ENCODE results near the gene OR6S1.
A peak's percentile ranks its signal among the peaks of the same experiment; 100 is the strongest.
"Not testable (repeated sequence)": the region's sequence is repeated elsewhere in the genome, so short reads cannot be mapped to it uniquely, and the experiment has no call there.

Gene OR6S1

DNA sequence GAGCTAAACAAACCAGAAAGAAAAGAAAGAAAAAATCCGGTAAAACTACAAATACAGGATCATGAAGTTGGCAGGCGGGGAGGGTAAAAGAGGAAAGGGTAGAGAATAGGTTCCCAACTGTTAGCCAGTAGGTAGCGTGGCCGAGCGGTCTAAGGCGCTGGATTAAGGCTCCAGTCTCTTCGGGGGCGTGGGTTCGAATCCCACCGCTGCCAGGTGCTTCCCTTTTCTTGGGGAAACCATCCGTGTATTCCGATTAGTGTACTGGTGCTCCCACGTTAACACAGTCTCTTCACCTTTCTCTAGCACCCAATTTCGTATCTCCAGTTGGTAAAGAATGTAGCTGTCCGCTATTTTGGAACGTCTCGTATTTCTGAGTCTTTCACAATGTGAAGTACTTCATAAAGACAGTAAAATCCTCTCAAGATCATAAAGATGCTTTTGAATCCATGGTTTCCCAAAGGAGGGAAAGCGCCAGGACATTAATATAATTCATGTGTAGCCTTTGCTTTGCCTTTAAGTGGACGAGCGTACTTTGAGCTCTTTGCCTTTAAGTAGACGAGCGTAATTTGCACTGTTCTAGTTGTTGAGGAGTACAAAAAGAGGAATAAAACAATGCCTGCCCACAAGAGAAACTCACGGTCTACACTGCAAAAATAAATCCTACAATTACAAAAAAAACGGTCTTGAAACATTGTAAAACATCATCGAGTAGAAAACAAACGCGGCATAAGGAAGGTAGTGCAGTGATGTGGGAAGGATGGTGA is 31.3 kb downstream of the OR6S1 start:
- peak; percentile 58 for DNase-seq (ENCODE audit: low spot score)

DNA sequence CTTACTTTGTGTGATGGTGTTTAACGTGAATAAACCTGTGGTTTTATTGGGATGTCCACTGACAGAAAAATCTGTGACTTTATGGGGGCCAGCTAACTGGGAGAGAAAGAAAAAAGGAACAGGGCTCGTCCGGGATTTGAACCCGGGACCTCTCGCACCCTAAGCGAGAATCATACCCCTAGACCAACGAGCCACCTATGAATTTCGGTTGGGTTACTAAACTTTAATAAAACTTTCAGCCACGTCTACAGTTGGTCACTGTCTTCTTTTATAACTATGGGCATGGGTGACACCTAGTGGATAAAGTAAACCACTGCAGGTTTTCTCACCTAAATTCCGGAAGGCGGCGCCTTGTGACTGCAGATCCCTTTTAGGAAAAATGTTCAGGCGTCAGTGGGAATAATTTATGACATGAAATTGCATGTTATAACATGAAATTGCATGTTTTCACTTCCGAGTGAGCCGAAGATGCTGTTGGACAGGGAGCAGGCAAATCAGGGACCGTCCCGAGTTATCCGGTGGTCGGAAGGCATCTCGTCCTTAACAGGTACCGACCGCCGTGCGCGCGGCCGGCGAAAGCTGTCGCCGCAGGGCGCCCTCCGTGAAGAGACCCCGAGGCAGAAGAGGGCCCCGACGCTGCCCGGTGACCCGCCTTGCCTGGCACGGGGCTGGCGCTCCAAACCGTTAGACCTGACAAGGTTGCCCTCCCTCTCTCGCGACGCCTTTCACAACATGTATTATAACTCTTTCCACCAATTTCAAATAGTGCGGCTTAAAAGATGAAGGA is 32.1 kb downstream of the OR6S1 start:
- DNase-seq (ENCODE audit: low spot score), result peak; percentile 70

DNA sequence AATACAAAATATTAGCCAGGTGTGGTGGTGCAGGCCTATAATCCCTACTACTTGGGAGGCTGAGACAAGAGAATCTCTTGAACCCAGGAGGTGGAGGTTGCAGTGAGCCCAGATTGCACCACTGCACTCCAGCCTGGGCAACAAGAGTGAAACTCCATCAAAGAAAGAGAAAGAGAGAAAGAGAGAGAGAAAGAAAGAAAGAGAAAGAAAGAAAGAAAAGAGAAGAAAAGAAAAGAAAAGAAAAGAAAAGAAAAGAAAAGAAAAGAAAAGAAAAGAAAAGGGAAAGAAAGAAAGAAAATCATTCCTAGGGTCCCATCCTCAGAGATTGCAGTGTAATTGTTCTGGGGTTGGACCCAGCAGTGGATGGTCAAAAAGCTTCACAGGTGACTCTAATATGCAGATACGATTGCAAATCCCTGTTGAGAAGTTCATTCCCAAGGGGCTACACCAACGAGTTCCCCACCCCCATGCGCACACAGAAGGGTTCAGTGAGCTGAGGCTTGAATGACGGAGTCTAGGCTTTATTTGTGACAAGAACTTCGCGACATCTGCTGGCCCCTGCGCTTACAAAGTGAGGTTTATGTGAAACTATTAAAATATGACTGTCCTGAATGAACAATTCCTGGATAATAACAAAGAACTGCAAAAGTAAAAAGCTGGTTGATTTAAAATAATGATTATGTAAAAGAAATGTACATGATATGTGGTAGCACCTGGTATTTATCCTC is 32.9 kb downstream of the OR6S1 start:
- DNase-seq (ENCODE audit: low spot score), result no peak

DNA sequence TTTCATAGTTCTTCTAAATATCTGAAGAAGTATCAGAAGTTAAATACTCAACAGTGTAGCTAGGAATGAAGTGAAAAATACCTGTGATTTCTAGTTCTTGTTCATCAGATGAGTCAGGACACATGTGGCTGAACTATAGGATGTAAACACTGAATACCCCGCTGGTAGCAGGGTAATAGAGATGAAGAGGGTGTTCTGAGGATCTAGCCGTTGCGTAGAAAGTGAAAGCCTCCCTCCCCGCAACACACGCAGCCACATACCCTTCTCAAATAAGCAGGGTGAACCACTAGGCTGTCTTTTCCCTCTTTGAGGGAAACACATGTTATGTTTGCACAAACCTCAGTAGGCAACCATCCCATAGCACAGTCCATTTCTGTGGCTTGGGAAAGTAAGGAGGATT is 33.9 kb downstream of the OR6S1 start:
- no peak for DNase-seq (ENCODE audit: low spot score)

DNA sequence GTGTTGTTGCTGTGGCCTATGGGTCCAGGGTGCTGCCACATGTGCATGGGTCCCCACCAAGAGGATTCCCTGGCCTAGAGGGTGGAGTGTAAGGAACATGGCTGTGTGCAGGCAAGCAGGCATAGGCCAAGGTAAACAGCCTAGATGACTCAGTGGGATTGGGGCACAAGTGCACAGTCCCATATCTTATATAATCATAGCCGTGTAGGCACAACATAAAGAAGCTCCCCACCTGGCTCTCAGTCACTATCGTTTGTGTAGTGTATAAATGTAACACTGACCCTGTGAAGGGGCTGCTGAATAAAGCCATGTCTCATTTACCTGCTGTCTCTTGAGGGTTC is 34.6 kb downstream of the OR6S1 start:
- no peak for DNase-seq (ENCODE audit: low spot score)

DNA sequence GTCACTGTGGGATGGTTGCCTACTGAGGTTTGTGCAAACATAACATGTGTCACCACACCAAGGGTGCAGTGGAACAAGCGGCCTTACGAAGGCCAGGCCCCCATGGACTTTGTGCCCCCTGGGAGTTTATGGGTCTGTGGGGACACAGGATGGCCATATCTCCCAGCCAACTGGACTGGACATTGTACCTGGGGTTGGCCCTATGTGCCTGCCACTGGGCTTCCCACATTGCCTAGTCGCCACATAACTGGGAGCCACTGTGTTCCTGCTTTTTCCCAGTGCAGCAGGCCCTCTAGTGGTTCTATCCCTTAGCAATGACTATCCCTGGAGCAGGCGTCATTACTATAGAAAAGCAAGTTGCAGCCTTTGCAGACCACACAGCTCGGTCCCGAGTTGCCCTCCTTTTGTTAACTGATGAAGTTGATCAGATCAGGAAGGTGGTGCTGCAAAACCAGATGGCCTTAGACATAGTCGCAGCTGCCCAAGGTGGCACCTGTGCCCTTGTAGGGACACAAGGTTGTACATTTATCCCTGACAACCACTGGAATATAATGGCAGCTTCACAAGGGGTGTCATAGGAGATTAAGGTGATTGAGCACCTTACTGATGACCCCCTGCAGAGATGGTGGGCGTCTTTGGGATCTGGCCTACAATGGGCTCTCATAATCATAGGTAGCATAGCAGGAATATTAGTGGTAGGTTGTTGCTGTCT is 35.1 kb downstream of the OR6S1 start:
- DNase-seq (ENCODE audit: low spot score), result peak; percentile 62

DNA sequence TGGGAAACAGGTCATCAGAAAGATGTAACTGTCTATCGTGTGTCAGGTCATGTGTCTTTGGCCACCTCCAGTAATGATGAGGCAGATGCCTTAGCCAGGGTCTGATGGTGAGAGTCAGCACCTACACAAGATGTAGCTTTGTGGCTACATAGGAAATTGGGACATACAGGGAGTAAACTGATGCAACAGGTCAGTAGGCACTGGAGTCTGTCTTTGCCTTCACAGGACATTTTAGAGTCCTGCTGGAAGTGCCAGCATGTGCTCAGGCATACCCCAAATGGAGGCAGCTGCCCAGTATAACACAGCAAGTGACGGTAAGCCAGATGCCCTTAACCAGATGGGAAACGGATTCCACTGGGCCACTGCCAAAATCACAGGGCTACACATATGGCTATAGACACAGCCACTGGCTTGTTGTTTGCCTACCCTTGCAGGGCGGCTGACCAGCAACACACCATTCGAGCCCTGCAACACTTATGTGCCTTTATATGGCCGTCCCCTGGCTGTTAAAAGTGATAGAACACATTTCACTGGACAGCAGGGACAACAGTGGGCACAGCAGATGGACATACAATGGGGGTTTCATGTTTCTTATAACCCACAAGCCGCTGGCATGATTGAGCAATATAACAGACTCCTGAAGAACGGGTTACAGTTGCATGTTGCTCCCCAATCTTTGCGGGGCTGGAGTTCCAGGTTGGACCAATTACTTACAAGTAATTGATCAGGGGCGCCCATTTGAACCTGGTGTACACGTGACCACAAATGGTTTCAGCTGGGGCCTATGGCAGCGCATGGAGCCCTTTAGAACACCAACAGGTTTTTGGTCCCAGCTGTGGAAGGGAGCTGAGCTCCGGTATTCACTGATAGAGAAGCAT is 37.4 kb downstream of the OR6S1 start:
- DNase-seq (ENCODE audit: low spot score), result no peak

DNA sequence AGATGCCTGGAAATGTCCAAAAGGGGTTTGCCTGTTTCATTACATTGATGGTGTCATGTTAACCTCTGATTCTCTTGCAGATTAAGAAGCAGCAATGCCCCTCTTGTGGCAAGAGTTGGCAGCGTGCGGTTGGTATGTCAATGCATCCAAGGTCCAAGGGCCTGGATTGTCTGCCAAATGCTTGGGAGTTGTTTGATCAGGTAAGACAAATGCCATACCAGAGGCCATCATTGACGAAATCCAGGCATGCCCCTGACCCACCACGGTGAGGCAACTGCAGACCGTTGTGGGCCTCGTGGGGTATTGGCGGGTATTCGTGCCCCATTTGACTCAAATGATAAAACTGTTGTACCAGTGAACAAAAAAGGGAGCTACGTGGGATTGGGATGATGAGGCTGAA is 38.9 kb downstream of the OR6S1 start:
- no peak for DNase-seq (ENCODE audit: low spot score)

DNA sequence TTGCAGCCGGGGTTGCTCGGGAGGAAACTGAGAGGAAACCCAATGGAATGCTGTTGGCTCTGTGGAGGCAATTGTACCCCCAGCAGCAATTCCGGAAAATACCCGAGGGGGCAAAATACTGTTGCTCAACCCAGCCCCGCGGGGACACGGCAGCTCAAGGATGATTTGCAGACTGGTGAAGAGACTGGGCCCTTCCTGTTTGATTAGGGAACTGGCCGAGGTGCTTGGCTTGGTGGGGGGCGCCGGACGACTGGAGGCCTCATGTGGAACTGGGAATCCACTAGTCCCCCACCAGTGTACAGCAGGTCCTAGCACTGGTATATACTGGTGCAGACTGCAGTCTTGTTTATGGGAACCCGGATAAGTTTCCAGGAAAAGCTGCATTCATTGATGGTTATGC is 40.0 kb downstream of the OR6S1 start:
- no peak for DNase-seq (ENCODE audit: low spot score)

DNA sequence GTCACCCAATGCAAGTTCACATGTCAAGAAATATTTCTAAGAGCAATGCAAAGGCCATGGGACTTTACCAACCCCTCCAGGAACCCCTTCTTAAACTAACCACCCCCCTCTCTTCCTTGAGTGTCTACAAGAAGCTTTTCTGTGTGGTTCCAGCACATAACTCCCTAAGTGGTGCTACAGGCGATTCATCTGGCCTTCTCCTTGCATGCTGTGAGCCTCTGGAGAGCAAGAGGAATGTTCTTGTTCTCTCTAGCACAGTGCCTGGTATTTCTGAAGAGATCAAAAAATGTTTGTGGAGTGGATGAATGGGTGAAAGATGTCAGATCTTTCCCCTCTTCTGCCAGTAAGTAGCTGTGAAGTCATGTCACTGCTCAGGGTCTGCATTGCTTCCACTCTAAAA is 44.4 kb downstream of the OR6S1 start:
- no peak for DNase-seq (ENCODE audit: low spot score)

DNA sequence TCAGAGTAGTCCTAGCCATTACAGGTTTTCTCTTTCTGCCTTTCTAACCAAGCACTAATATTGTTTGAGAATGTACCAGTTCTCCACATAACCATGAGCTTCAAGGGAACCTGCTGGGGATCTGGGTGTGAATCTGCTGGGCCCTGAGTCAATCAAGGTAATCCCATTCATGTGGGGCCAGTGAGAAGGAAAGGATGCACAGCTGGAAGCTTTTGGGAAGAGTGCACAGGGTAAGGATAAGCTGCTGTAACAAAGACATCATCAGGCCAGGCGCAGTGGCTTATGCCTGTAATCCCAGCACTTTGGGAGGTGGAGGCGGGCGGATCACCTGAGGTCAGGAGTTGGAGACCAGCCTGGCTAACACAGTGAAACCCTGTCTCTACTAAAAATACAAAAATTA is 45.8 kb downstream of the OR6S1 start:
- DNase-seq (ENCODE audit: low spot score), result not testable (repeated sequence)

DNA sequence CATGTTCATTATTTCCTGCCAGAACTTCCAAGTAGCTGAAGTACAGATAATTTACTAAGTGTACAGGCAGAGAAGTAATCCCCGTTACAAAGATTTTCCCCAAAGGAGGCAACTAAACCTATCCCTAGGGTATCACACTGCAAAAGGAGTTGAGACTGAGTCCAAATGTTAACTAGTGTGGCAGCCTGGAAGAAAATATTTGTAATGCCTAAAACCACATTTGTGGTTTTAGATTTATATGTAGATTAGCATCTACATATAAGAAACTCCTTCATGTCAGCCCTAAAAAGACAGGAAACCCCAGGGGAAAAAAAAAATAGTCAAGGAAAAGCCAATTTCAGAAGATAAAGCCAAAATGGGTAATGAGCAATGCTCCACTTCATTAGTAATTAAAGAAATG is 48.9 kb downstream of the OR6S1 start:
- DNase-seq (ENCODE audit: low spot score), result no peak

DNA sequence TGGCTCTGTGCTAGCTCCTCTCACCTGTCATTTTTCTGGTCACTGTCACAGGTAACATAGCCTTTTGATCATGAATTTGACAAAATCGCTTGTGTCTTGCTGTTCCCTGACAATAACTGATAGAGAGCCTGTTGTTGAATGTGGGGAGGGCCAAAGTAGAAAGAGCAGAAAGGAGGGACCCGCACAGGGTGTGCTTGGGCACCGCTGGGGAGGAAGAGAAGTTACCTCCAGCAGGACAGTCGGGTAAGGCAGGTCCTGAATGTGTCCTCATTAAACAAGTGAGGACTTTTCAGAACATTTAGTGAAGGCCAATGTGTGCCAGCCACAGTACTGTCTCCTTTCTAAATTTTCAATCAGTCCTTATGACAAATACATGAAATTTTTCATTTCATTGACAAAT is 50.3 kb downstream of the OR6S1 start, which contains the start of gene RNASE12:
Gene RNASE12 (minus strand): TSS at position 142 of the 400 bp plus-strand sequence. CDS start 653 bp downstream, outside the sequence.
- no peak for DNase-seq (ENCODE audit: low spot score)
